Medulla oblongata (tissue), 1 donor: ENCODE measurements around the gene ACTL9.
"Not testable (repeated sequence)": the region's sequence is repeated elsewhere in the genome, so short reads cannot be mapped to it uniquely, and the experiment has no call there.

Experiments used
- DNase-seq: peaks from one replicate; pipeline ENCODE4 v3.0.0-alpha.2; 2015; ENCODE audit errors: extremely low spot score

The ACTL9 gene

DNA sequence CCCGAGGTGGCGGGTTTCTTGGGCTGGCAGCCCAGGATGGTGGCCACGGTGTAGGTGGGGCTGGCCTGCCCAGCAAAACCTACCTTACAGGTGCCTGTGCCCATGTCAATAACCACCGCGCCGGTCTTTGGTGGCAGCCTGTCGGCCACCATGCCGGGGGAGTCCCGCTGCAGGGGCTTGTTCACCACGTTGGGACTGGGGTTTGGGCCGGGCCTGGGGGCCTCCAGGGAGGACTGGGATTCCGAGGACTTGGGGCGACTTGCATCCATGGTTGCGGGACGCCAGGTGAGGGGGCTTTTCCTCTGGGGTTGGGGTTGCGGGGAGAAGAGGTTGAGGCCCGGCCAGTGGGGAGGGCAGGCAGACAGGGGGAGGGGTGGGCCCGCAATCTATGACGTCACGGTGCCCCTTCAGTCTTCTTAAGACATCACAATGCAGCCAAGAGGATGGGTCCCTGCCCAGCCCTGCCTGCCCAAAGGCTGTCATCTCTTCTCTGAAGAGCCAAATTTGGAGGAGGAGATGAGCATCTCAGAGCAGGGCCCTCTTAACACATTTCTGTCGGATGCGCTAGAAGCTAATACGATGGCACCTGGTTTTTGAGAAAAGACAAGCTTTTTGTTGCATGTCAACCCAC, at the start of gene ACTL9:
TSS of gene ACTL9 (minus strand) at position 363 of the 631 bp plus-strand sequence. CDS start at position 269, 94 bp downstream.
- no peak for DNase-seq

GRCh38 chr19:8739291-8740065, 40.9 kb upstream of the ACTL9 start:
- not testable (repeated sequence) for DNase-seq

GRCh38 chr19:8738377-8738776, 39.8 kb upstream of the ACTL9 start:
- DNase-seq = no peak

GRCh38 chr19:8731428-8732169, 33.0 kb upstream of the ACTL9 start:
- DNase-seq = no peak

- no peak for DNase-seq
These were observed 25.7 kb upstream of the ACTL9 start for GRCh38 chr19:8724276-8724675.

- no peak for DNase-seq
These were observed 23.4 kb upstream of the ACTL9 start for GRCh38 chr19:8722032-8722431.

DNA sequence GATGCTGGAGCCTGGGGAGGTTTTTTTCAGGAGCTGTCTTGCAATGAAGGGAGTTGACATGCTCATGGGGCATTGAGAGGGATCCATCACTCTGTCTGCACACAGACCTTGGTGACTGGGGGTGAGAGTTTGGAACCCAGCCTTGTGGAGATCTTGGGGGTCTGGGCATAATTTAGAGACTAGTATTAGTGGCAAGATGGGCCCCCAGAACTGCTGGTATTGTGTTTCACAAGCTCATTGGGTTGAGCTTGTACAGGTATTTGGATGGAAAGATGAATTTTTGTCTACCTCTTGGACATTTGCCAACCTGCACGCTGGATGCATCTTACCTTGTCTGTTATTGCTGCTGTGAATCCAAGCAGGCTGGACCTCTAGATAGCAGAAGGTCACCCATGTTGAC, 22.7 kb upstream of the ACTL9 start, which contains the start of gene OR2Z1:
TSS of gene OR2Z1 (plus strand) at position 301 of the 400 bp plus-strand sequence. CDS start 9,395 bp downstream, outside the sequence.
- no peak for DNase-seq

- DNase-seq = not testable (repeated sequence)
These were observed 11.7 kb upstream of the ACTL9 start for GRCh38 chr19:8710337-8710736.

- no peak for DNase-seq
These were observed 7.1 kb upstream of the ACTL9 start for GRCh38 chr19:8705742-8706141.

DNA sequence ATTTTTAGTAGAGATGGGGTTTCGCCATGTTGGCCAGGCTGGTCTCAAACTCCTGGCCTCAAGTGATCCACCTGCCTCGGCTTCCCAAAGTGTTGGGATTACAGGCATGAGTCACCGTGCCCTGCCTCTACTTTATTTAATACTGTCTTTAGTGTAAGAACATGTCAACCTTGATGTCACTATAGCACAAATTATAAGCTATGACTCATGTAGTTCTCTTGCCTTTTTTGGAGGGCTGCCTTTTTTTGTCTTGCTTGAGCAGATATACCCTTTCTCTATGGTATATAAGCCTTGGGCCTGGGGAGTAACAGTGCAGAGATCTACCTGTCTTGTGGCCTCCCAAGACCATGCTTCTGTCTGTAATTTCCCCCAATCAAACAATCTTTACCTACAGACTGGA, 6.7 kb upstream of the ACTL9 start:
- not testable (repeated sequence) for DNase-seq

DNA sequence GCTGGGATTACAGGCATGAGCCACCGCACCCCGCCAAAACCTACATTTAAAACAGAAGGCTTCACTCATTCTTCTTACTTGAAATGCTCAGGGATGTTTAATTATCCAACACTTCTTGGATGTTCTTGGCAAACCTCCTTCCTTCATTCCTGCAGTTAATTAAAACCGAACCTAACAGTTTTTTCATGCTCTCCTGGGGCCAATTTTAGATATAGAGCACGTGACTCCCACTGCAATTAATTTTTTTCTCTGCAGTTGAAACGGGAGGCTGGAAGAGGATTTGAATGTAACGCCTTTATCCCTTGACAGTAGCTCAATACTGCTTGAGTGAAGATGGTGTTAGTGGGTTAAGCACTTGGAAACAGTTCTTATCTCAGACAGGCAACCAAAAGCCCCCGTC, 4.6 kb upstream of the ACTL9 start:
- no peak for DNase-seq

DNA sequence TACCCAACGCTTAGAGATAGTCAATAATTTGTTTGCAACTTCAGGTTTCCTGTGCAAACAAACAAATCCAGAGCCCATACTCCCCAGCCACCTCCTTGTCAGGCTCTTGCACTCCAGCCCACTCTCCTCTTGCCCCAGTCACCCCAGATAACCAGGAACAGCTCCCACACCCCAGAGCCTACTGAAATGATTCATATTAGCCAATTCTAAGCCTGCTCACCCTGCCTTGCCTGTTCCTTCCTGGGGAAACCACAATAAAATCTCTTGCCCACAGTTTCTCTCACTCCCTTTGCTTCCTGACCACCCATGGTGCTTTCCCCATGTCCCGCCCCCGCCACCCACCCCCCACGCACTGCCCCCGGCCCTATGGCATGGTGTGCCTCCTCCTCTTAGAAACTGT, 3.8 kb upstream of the ACTL9 start:
- no peak for DNase-seq

- DNase-seq = no peak
These were observed 2.4 kb upstream of the ACTL9 start for GRCh38 chr19:8700956-8701355.

DNA sequence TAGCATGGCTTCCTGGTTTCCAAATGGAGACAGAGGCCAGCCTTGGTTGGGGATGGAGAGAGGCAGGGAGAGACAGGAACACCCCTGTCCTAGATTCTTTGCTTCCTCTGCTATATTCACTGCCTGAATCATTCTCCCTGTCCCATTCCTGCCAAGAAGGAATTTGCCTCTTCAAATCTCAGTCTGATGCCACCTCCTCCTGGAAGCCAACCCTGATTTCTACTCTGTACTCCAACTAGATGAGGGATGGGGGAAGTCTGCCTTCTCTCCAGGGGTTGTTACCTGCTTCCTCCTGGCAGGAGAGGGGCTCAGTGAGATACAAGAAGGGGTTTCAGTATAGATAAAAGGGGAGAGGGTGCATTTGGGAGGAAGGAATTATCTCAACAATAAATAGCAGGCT, 1.3 kb upstream of the ACTL9 start:
- no peak for DNase-seq

GRCh38 chr19:8697671-8698432, 743 bp downstream of the ACTL9 start:
- no peak for DNase-seq

- no peak for DNase-seq
These were observed 1.6 kb downstream of the ACTL9 start for GRCh38 chr19:8696993-8697392.

GRCh38 chr19:8695911-8696310, 2.7 kb downstream of the ACTL9 start:
- no peak for DNase-seq

- no peak for DNase-seq
These were observed 3.1 kb downstream of the ACTL9 start for GRCh38 chr19:8695501-8695900.

- no peak for DNase-seq
These were observed 7.6 kb downstream of the ACTL9 start for GRCh38 chr19:8690753-8691539.

GRCh38 chr19:8688930-8689329, 9.7 kb downstream of the ACTL9 start:
- no peak for DNase-seq

DNA sequence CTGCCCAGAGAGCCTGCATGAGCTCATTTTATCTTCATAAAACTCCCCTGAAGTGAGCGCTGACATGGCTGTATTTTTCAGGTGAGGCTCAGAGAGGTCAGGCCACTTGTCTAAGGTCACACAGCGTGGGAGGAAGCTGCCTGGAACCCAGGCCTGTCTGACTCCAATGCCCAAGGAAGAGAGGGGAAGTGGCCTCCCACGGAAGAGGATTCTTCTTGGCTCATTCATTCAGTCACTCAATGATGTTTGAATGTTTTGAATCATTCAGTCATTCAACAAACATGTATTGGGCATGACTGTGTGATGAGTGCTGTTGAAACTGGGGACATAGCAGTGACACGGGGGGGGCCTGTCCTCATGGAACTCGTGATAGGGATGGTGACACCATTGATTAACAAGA, 12.0 kb downstream of the ACTL9 start:
- DNase-seq = no peak
